Neural cell (in vitro differentiated cells): ENCODE results near the gene SHMT1. TPM values are rescaled to one million over a fixed set of nuclear protein-coding genes. Genes with fewer than 3 reads are reported as not detected.

Source experiments
- H2AFZ ChIP-seq: fragments of 200-600, 300-800 bp; sonication (generic), shearing (Covaris generic); 2 replicates; pipeline ENCODE4 v1.6.0; 2014; ENCODE audit warnings: low read depth, mild to moderate bottlenecking, antibody characterized with exemption, low read length, moderate library complexity
- H3F3A ChIP-seq: fragments of 200-600 bp; shearing (Covaris generic); 2 replicates; pipeline ENCODE4 v1.6.1; 2016; ENCODE audit warnings: mild to moderate bottlenecking, moderate library complexity, mixed read lengths, antibody characterized with exemption, low read length; ENCODE audit not compliant: insufficient read depth, poor library complexity, severe bottlenecking
- H3K27ac ChIP-seq: fragments of 200-600, 300-800 bp; sonication (generic), shearing (Covaris generic); 2 replicates; pipeline ENCODE4 v1.5.1; 2014; ENCODE audit warnings: mild to moderate bottlenecking, low read length, moderate library complexity
- H3K27me3 ChIP-seq: fragments of 300-800, 200-600 bp; sonication (generic), shearing (Covaris generic); 2 replicates; pipeline ENCODE4 v1.6.0; 2014; ENCODE audit warnings: mild to moderate bottlenecking, low read depth, low read length, moderate library complexity; ENCODE audit not compliant: insufficient read depth
- H3K36me3 ChIP-seq: fragments of 300-800, 200-600 bp; sonication (generic), shearing (Covaris generic); 2 replicates; pipeline ENCODE4 v1.5.1; 2014; ENCODE audit warnings: mild to moderate bottlenecking, antibody characterized with exemption, low read length, moderate library complexity; ENCODE audit not compliant: insufficient read depth
- H3K4me2 ChIP-seq: fragments of 300-800, 200-600 bp; sonication (generic), shearing (Covaris generic); 2 replicates; pipeline ENCODE4 v1.6.0; 2014; ENCODE audit warnings: mild to moderate bottlenecking, low read length
- H3K4me3 ChIP-seq: fragments of 300-800, 200-600 bp; sonication (generic), shearing (Covaris generic); 2 replicates; pipeline ENCODE4 v1.5.1; 2014; ENCODE audit warnings: mild to moderate bottlenecking, low read length, moderate library complexity
- H3K79me2 ChIP-seq: fragments of 200-600 bp; shearing (Covaris generic); replicated peaks from 2 replicates; pipeline ENCODE4 v1.6.0; 2014; ENCODE audit warnings: mild to moderate bottlenecking, low read length, moderate library complexity; ENCODE audit not compliant: insufficient read depth
- H3K9ac ChIP-seq: fragments of 300-800, 200-600 bp; sonication (generic), shearing (Covaris generic); 2 replicates; pipeline ENCODE4 v1.6.1; 2016; ENCODE audit warnings: mild to moderate bottlenecking, low read length, mixed read lengths
- H3K9me2 ChIP-seq: fragments of 200-600 bp; shearing (Covaris generic); 2 replicates; pipeline ENCODE4 v1.6.1; 2016; ENCODE audit warnings: mild to moderate bottlenecking, low read length, mixed read lengths; ENCODE audit not compliant: insufficient read depth
- H3K9me3 ChIP-seq: fragments of 200-600, 300-800 bp; sonication (generic), shearing (Covaris generic); 2 replicates; pipeline ENCODE4 v1.6.1; 2016; ENCODE audit warnings: mild to moderate bottlenecking, mixed run types, low read length, moderate library complexity, mixed read lengths
- H4K20me1 ChIP-seq: fragments of 200-600 bp; shearing (Covaris generic); 2 replicates; pipeline ENCODE4 v1.6.1; 2016; ENCODE audit warnings: mild to moderate bottlenecking, mixed run types; ENCODE audit not compliant: insufficient read depth
- EP300 ChIP-seq: fragments of 450-650 bp; conservative IDR thresholded peaks from 2 replicates; pipeline ENCODE4 v1.6.1; 2014; ENCODE audit warnings: antibody characterized with exemption, mild to moderate bottlenecking, moderate library complexity; ENCODE audit not compliant: poor library complexity, severe bottlenecking
- EZH2 ChIP-seq: fragments of 200-600, 300-800 bp; shearing (Covaris generic), sonication (generic); IDR thresholded peaks from 2 replicates; pipeline ENCODE4 v1.6.1; 2014; ENCODE audit warnings: antibody characterized with exemption, low read length, borderline replicate concordance, mild to moderate bottlenecking; ENCODE audit not compliant: insufficient read depth, poor library complexity, severe bottlenecking
- MXI1 ChIP-seq: fragments of 450-650 bp; conservative IDR thresholded peaks from 2 replicates; pipeline ENCODE4 v1.6.1; 2014; ENCODE audit warnings: antibody characterized with exemption, mild to moderate bottlenecking; ENCODE audit not compliant: poor library complexity, severe bottlenecking
- POLR2AphosphoS5 ChIP-seq: IDR thresholded peaks from 2 replicates; pipeline ENCODE4 v1.6.1; 2012
- RAD21 ChIP-seq: fragments of 450-650 bp; conservative IDR thresholded peaks from 2 replicates; pipeline ENCODE4 v1.6.1; 2014; ENCODE audit warnings: antibody characterized with exemption, mild to moderate bottlenecking, moderate library complexity
- SMC3 ChIP-seq: fragments of 450-650 bp; conservative IDR thresholded peaks from 2 replicates; pipeline ENCODE4 v1.6.1; 2014; ENCODE audit warnings: antibody characterized with exemption, mild to moderate bottlenecking, moderate library complexity; ENCODE audit not compliant: poor library complexity
- TAF1 ChIP-seq: IDR thresholded peaks from 2 replicates; pipeline ENCODE4 v1.6.1; 2012; ENCODE audit warnings: low read depth
- polyA plus RNA-seq: library from polyadenylated mRNA; depleted of rRNA; stranded (reverse); fragments of >200 nt; gene quantifications from 2 replicates; pipeline ENCODE4 v1.2.3, GENCODE V29; 2014
- TF ChIP-seq, protein P1 (sequence below): fragments of 450-650 bp; IDR thresholded peaks from 2 replicates; pipeline ENCODE4 v1.5.1; 2014; ENCODE audit warnings: antibody characterized with exemption, mild to moderate bottlenecking, moderate library complexity; ENCODE audit not compliant: poor library complexity, severe bottlenecking
- TF ChIP-seq, protein P2 (sequence below): IDR thresholded peaks from 2 replicates; pipeline ENCODE4 v1.6.1; 2012; ENCODE audit warnings: borderline replicate concordance

Gene SHMT1
- polyA plus RNA-seq, 1 donor from 2014 or later = 4.5 TPM

DNA sequence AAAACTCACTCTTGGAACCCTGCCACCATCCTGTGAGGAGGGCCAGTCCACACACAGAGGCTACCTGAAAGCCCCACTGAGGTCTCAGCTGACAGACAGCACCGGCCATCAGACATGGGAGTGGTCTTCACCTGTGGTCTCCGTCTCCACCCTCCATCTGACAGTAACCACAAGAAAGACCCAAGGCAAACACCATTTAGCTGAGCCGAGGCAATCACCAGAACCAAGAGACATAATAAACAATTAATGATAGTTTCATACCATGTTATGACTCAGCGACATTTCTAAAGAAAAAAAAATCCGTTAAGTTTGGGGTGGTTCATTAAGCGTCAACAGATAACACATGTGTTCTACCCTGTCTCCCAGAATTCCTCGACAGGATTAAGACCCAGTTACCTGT, 8.1 kb upstream of the SHMT1 start:
- no peak overlapping the region for H3K4me2 ChIP-seq
- H3K36me3 ChIP-seq = no peaks in the 10 kb centered on the region
- no peak overlapping the region for H3K27ac ChIP-seq
- no peak overlapping the region for H3K4me3 ChIP-seq
- no peaks in the 10 kb centered on the region for H3K9me3 ChIP-seq
- no peak overlapping the region for H2AFZ ChIP-seq
- no peak overlapping the region for H3K9ac ChIP-seq
- H3K27me3 ChIP-seq = no peaks in the 10 kb centered on the region
- no peaks in the 10 kb centered on the region for H3K9me2 ChIP-seq
- TF ChIP-seq MXI1 (no peak), POLR2AphosphoS5 (no peak), EP300 (no peak), TAF1 (no peak), RAD21 (no peak), EZH2 (no peak), SMC3 (no peak)
- TF ChIP-seq, protein P1, sequence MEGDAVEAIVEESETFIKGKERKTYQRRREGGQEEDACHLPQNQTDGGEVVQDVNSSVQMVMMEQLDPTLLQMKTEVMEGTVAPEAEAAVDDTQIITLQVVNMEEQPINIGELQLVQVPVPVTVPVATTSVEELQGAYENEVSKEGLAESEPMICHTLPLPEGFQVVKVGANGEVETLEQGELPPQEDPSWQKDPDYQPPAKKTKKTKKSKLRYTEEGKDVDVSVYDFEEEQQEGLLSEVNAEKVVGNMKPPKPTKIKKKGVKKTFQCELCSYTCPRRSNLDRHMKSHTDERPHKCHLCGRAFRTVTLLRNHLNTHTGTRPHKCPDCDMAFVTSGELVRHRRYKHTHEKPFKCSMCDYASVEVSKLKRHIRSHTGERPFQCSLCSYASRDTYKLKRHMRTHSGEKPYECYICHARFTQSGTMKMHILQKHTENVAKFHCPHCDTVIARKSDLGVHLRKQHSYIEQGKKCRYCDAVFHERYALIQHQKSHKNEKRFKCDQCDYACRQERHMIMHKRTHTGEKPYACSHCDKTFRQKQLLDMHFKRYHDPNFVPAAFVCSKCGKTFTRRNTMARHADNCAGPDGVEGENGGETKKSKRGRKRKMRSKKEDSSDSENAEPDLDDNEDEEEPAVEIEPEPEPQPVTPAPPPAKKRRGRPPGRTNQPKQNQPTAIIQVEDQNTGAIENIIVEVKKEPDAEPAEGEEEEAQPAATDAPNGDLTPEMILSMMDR = no peak
- TF ChIP-seq, protein P2, sequence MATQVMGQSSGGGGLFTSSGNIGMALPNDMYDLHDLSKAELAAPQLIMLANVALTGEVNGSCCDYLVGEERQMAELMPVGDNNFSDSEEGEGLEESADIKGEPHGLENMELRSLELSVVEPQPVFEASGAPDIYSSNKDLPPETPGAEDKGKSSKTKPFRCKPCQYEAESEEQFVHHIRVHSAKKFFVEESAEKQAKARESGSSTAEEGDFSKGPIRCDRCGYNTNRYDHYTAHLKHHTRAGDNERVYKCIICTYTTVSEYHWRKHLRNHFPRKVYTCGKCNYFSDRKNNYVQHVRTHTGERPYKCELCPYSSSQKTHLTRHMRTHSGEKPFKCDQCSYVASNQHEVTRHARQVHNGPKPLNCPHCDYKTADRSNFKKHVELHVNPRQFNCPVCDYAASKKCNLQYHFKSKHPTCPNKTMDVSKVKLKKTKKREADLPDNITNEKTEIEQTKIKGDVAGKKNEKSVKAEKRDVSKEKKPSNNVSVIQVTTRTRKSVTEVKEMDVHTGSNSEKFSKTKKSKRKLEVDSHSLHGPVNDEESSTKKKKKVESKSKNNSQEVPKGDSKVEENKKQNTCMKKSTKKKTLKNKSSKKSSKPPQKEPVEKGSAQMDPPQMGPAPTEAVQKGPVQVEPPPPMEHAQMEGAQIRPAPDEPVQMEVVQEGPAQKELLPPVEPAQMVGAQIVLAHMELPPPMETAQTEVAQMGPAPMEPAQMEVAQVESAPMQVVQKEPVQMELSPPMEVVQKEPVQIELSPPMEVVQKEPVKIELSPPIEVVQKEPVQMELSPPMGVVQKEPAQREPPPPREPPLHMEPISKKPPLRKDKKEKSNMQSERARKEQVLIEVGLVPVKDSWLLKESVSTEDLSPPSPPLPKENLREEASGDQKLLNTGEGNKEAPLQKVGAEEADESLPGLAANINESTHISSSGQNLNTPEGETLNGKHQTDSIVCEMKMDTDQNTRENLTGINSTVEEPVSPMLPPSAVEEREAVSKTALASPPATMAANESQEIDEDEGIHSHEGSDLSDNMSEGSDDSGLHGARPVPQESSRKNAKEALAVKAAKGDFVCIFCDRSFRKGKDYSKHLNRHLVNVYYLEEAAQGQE = no peak
- no peaks in the 10 kb centered on the region for H3F3A ChIP-seq
- H3K79me2 ChIP-seq = no peaks in the 10 kb centered on the region
- H4K20me1 ChIP-seq = no peaks in the 10 kb centered on the region

DNA sequence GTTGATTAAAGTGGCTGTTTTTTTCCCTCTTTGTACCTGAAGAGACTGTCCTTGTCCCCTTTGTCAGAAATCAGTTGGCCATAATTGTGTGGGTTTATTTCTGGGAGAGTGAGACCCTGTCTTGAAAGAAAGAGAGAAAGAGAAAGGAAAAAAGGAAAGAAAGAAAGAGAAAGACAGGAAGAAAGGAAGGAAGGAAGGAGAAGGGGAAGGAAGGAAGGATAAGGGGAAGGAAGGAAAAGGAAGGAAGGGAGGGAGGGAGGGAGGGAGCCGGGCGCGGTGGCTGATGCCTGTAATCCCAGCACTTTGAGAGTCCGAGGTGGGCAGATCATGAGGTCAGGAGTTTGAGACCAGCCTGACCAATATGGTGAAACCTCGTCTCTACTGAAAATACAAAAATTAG, 7.4 kb upstream of the SHMT1 start:
- Histone ChIP-seq H3F3A (no peaks in the 10 kb centered on the region), H2AFZ (no peak overlapping the region), H3K9me3 (no peaks in the 10 kb centered on the region)

More for the DNA sequence above, 7.4 kb upstream of the SHMT1 start:
- Histone ChIP-seq H3K4me3 (no peak overlapping the region), H3K9ac (no peak overlapping the region), H3K79me2 (no peaks in the 10 kb centered on the region), H3K9me2 (no peaks in the 10 kb centered on the region), H3K4me2 (no peak overlapping the region), H3K27ac (no peak overlapping the region), H3K36me3 (no peaks in the 10 kb centered on the region), H3K27me3 (no peaks in the 10 kb centered on the region), H4K20me1 (no peaks in the 10 kb centered on the region)
- no peak for TF ChIP-seq EZH2
- no peak for TF ChIP-seq SMC3
- TF ChIP-seq MXI1 = no peak
- TF ChIP-seq TAF1 = no peak
- no peak for TF ChIP-seq EP300
- TF ChIP-seq, protein P2 = no peak
- TF ChIP-seq RAD21 = no peak
- TF ChIP-seq POLR2AphosphoS5 = no peak
- TF ChIP-seq, protein P1 = no peak
